22Rv1 (cell line): ENCODE data around the gene ANO7.

Experiments used
- H3K27ac ChIP-seq: fragments of 450-650 bp; 2 replicates; pipeline ENCODE4 v1.5.1; 2017
- ZFX ChIP-seq: fragments of 450-650 bp; IDR thresholded peaks from 2 replicates; pipeline ENCODE4 v1.6.1; 2017; ENCODE audit warnings: antibody characterized with exemption, borderline replicate concordance
- TF ChIP-seq, protein P1 (sequence below): fragments of 450-650 bp; IDR thresholded peaks from 2 replicates; pipeline ENCODE4 v1.5.1; 2017; ENCODE audit warnings: mild to moderate bottlenecking

The ANO7 gene

DNA sequence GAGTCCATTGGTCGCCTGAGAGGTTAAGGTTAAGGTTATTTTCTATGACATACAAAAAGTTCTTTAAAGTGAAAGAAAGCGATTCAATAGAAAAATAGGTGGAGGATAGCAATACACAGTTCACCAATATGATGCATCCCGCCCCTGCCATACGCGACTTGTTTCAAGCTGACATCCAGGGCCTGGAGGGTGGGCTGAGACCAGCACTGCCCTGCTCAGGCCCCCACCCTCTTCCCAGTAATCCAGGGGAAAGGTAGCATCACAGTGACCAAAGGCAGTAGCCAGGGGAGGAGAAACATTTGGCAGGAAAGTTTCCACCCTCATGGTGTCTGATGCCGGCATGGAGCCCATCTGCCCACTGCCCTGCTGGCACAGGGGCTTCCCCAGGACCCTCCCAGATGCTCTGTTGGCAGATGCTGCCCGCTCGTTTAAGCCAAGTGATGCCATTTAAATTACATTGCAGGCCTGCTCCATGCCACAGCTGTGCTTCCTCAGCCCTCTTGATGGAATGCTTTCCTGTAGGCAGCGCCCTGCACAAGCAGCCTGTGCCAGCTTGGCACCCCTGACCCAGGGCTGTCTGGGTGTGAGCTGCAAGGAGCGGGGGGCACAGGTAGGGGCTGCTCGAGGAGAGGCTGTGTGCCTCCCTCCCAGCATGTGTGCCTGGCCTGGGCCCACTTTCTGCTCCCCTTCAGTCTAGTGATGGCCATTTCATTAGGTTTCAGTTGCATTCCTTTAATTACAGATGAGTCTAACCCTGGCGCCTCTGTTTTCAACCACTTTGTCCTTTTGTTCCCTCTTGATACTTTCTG is 10.7 kb upstream of the ANO7 start:
- TF ChIP-seq, protein P1, sequence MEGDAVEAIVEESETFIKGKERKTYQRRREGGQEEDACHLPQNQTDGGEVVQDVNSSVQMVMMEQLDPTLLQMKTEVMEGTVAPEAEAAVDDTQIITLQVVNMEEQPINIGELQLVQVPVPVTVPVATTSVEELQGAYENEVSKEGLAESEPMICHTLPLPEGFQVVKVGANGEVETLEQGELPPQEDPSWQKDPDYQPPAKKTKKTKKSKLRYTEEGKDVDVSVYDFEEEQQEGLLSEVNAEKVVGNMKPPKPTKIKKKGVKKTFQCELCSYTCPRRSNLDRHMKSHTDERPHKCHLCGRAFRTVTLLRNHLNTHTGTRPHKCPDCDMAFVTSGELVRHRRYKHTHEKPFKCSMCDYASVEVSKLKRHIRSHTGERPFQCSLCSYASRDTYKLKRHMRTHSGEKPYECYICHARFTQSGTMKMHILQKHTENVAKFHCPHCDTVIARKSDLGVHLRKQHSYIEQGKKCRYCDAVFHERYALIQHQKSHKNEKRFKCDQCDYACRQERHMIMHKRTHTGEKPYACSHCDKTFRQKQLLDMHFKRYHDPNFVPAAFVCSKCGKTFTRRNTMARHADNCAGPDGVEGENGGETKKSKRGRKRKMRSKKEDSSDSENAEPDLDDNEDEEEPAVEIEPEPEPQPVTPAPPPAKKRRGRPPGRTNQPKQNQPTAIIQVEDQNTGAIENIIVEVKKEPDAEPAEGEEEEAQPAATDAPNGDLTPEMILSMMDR = no peak
- TF ChIP-seq ZFX = no peak
- no peak overlapping the region for H3K27ac ChIP-seq

DNA sequence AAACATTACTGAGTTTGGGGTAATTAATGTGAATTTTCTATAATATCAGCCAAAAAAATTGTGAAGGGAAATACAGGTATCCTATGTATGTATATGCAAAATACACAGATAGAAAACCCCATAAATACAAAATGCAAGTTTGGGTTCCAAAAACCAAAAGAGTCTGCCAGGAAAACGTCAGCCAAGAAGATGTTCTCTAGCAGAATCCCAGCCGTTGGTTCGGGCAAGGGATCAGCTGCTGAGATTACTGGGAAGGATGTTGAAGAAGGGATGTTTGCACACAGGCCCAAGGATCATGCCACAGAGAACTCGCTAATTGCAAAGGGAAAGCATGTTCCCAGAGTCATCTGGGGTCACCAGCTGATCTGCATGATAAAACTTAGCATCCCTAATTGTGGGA is 9.5 kb upstream of the ANO7 start:
- no peak overlapping the region for H3K27ac ChIP-seq
- TF ChIP-seq, protein P1 = no peak
- TF ChIP-seq ZFX = no peak

DNA sequence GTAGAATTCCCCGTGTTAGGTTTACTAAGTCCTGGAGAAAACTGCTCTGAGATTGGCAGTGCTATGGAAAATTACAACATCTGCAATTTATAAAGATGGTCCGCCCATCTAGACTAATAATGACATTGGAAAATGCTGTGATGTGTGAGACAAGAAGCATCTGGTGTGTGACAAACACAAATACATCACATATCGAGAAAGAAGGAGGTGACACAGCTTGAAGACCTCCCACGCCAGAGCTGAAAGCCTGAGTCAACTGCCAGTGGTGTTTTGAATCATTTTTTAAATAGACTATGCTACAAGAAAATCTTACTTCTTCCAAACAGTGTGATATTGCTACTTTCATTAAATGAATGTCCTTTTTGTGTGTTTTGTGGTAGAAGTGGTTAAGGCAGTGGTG is 8.6 kb upstream of the ANO7 start:
- H3K27ac ChIP-seq = no peak overlapping the region
- TF ChIP-seq, protein P1 = no peak
- no peak for TF ChIP-seq ZFX

DNA sequence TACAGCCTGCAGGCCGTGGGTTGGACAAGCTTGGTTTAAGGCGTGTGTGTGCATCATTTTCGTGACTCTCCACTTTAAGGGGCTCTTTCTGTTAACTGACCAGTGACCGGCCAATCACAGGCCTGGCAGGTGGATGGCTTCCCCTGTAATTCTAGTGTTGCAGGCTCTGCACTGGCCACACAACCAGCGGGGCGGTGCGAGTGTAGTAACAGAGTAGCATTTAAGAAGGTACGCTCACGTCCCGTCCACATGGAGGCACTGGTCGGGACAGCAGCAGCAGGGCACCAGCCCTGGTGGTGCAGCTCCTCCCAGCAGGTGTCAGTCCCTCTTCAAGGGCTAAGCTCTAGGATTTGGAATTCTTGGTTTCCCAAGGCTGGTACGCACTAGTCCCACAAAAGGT is 8.0 kb upstream of the ANO7 start:
- TF ChIP-seq, protein P1 = no peak
- no peak for TF ChIP-seq ZFX
- H3K27ac ChIP-seq = no peak overlapping the region

DNA sequence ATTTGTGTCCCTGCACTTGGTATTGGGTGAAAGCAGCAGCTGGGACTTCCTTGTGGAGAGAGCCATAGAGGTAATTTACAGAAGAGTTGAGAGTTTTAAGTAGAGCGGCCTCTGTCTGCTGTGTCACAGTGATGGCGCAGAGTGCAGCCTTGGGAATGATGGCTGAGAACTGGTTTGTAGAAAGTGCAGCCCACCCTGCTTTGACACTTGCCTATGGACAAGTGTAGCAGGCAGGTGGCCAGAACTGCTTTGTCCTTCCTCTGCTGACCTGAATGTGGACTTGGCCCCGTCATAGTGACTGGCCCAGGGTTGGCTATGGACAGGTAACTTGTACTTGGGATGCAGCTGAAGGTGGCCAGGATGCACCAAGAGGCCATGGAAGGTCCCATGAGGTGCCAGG is 6.4 kb upstream of the ANO7 start:
- no peak for TF ChIP-seq ZFX
- TF ChIP-seq, protein P1 = no peak
- H3K27ac ChIP-seq = no peak overlapping the region

DNA sequence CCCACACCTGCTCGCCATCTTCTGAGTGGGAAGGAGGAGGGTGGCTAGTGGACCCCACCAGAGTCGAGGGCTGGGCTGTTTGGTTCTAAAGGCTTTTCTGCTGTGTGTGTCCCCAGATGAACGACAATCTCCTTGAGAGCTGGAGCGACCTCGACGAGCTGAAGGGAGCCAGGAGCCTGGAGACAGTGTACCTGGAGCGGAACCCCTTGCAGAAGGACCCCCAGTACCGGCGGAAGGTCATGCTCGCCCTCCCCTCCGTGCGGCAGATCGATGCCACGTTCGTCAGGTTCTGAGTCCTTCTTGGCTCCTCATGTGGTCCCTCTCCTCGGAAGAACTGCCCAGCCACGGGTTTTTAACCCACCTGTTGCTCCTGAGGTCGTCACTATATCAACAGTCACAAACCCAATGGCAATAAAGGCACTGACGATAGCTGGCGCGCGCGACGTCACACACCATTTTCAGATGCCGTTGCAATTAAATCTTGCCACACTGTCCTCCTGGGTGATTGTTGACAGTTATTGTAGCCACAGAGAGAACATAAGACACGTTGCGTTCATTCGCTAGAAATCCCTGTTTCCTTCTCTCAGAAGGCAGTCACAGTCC is 5.8 kb upstream of the ANO7 start:
- TF ChIP-seq ZFX = no peak
- TF ChIP-seq, protein P1 = no peak
- H3K27ac ChIP-seq = no peak overlapping the region

DNA sequence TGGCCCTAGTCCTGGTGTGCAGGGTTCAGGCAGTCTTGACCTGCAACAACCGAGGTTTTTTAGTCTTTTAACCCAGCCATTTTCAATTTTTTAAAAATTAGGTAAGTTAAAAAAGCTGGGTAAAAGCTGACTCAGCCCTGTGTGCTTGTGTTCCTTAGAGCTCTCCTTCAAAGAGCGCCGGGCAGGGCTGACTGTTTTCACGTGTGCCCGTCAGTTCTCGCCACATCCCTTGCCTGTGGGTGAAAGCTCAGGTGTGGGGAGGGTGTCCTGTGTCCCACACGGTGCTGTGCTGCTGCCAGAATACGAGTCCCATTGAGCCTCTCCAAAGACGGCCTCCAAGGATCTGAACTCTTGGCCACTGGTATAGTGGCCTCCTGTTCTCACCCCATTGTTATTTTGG is 5.3 kb upstream of the ANO7 start:
- TF ChIP-seq, protein P1 = no peak
- TF ChIP-seq ZFX = no peak
- H3K27ac ChIP-seq = no peak overlapping the region
